Measurements from ENCODE around the gene SUSD5.
"Not testable (repeated sequence)": the region's sequence is repeated elsewhere in the genome, so short reads cannot be mapped to it uniquely, and the experiment has no call there.

SUSD5 gene

DNA sequence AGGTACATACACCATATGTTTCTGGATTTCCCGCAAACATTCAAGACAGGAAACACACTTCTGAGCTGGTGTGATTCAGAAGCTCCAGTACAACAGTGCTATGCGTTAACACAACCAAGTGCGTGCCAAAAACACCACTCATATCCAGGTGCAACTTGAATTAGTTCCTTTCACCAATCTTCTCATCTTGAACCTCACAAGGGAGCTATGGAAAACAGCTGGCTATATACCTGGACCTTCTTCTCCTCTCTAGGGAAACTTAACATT lies 31.3 kb downstream of the SUSD5 start:
- no peak for DNase-seq

DNA sequence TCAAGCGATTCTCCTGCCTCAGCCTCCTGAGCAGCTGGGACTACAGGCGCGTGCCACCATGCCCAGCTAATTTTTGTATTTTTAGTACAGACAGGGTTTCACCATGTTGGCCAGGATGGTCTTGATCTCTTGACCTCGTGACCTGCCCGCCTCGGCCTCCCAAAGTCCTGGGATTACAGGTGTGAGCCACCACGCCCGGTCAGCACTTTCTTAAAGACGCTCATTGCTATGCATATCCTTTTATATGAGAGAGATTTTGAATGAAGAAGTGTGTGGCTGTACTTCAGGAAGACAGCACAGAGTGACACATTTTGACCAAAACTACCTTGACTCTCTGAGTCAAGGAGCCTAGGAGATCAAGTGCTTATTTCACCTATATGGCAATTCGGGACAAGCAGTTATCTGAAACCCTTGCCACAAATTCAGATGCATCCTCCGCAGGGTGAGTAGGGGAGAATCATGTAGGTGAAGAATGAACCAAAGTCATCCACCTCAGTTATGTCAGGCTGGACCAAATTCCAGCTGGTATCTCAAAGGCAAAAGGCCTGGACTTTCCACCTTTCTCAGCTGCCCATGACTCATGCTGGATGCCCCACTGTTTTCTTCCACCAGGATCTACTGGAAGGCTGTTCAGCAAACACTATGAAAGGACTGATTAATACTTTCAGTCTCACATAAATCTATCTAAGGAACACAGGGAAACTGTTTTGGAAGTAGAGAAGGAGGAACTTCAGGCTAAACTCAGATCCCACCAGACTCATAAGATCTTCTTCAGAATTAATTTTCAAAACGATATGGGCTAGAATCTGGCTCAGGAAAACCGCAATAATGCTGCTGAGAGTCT lies 31.9 kb downstream of the SUSD5 start:
- DNase-seq: no peak

DNA sequence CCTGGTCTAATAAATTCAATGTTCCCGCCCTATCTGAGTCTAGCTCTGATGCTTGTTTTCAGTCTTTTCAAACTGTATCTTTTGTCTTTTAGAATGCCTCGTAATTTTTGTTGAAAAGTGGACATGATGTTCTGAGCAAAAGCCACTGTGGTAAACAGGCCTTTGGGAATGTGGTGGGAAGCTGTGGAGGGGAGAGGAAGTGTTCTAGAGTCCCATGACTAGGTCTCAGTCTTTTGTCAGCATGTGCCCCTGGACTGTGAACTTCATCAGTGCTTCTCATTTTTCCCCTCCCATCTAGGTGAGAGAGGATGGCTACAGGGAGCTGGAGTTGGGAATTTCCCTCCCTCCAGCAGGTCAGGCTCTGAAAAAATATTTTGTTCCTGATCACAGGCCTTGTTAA lies 33.7 kb downstream of the SUSD5 start:
- no peak for DNase-seq

DNA sequence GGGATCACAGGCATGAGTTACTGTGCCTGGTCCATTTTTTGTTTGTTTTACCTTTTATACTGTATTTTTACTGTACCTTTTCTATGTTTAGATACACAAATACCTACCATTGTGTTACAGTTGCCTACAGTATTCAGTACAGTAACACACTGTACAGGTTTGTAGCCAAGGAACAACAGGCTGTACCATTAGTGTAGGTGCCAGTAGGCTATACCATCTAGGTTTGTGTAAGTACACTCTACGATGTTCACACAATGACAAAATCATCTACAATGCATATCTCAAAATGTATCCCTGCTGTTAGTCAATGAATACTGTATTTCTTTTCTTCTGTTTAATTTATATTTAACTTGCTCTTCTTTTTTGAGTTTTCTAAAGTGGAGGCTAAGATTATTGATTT lies 37.0 kb downstream of the SUSD5 start:
- DNase-seq: not testable (repeated sequence)

DNA sequence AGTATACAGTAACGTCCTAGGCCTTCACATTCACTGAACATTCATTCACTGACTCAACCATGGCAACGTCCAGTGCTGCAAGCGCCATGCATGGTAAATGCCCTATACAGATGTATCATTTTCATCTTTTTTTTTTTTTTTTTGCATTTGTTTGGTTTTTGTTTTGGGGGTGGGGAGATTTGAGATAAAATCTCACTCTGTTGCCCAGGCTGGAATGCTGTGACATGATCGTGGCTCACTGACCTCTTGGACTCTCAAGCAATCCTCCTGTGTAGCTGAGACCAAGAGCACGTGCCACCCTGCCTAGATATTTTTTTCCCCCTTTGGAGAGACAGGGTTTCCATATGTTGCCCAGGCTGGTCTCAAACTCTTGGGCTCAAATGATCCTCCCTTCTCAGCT lies 37.4 kb downstream of the SUSD5 start:
- DNase-seq: no peak

DNA sequence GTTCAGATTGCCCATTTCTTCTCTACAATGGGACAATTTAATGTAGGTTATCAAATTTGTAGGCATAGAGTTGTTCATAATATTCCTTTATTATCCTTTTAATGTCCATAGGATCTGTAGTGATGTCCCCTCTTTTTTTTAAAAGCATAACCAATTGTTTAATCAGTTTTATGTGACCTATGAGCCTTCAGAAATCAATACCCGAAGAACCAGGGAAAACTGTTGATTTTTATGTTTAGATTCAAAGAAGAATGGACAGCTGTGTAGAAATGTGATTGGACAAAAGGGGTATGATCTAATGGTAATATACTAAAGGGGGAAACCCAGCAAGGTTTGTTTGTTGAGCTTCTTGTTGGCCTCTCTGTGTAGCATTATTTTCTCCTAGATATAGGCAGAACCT lies 39.5 kb downstream of the SUSD5 start:
- DNase-seq: no peak

DNA sequence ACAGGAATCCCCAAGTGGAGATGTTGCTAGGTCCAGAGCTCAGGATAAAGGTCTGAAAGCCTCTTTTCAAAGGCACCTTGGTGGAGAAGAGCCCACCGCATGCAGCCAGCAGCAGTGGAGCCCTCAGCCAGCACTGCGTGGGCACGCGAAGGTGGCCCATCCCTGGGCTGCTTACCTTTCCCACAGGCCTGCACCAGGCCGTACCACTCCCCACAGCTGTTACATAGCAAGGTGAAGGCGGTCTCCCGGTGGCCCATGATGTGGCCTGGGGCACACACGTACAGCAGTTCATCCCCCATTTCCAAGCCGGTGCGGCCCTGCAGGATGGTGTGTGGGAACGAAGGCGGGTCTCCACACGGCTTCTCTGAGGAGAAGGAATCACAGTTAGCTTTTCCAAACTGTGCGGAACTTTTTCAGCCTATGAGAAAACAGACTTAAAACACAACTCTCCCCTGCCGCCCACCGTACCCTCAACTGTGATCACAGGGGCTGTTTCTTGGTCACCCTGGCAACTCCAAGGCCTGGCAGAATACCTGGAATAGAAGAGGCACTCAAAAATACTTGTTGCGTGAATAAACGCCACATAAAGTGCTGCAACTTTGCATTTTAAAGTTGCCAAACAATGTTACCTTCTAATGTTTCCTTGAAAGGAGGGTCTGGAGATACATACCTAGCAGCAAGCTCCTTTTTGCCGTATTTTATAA lies 43.7 kb downstream of the SUSD5 start:
- no peak for DNase-seq

DNA sequence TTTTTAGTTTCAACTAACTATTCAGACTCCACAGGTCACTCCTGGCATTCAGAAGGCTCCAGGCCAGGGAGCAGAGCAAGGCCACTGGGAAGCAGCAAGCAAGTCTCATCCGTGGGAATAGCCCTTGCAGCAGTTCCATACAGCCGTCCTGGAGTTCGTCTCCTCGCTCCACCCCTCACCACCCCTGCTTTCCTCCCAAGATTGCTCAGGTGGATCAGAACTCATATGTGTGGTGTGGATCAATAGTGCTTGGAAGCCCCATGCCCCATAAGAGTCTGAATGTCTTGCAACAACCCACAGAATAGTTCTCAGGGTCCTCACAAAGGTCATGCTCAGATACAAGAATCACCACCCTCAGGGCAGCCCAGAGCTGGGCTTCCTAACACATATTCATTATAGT lies 44.5 kb downstream of the SUSD5 start:
- no peak for DNase-seq

DNA sequence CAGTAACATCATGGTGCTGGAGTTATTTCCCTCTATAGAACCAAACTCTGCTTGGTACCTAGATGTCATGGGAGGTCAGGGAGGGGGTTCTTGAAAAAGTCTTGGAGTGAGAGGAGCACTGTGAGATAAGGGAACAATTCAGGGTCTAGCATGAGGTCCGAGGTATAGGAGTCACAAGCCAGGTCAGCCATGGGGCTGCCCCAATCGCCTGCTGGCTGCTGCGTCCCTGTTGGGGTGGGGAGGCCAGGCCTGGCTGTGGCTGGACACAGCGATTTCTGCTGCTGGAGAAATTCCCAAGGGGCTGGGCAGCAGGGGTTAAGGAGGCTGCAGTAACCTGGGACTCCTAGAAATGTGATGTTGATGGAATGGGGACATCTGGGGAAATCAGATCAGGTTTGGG lies 44.9 kb downstream of the SUSD5 start:
- DNase-seq: no peak

DNA sequence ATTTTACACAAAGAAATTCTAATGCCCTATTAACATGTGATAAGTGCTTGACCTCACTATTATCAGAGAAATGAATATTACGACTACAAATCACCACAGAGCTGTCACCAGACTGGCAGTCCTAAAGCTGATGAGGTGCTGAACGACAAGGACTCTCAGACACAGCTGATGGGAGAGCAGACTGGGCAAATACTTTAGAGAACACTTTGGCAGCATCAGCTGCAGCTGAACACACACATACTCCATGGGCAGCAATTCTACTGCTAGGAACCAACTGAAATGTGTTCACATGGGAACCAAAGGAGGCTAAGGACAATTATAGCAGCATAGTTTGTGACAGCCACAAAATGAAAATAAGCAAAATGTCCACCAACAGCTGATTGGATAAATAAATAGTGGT lies 45.5 kb downstream of the SUSD5 start:
- DNase-seq: no peak

DNA sequence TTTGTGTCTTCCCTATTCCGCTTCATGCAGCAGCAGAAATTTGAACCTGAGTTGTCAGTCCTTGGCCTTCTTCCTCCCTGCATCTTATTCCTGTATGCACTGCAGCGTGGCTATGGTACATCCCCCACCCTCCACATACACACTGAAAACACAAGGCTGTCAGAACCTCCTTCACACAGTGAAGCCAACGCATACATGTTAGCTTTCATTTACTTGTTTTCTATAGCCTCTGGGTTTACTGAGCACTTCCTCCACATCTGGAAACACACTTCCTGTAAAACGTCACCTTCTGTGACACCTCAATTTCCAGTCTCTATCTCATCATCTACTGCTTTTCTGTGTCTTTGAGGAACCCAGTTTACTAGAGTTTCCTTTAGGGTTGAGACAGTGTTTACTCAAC lies 47.0 kb downstream of the SUSD5 start:
- peak; percentile 4 for DNase-seq

DNA sequence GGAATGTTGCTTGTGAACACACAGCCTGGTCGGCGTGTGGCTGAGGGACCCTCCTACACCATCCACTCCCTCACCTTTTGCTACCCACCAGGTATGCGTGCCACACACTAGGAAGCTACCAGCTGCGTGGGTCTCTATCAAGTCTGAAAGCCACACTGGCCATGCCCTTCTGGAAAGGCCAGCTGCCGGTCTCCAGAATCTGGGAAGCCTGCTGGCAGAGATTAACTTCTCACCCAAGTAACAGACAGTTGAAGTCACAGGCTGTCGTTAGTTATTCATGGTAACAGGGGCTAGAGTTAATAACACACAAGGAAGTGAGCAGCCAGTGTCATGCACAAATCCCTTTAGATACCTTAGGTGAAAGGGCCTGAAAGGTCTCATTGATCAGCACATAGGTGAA lies 48.1 kb downstream of the SUSD5 start:
- no peak for DNase-seq

DNA sequence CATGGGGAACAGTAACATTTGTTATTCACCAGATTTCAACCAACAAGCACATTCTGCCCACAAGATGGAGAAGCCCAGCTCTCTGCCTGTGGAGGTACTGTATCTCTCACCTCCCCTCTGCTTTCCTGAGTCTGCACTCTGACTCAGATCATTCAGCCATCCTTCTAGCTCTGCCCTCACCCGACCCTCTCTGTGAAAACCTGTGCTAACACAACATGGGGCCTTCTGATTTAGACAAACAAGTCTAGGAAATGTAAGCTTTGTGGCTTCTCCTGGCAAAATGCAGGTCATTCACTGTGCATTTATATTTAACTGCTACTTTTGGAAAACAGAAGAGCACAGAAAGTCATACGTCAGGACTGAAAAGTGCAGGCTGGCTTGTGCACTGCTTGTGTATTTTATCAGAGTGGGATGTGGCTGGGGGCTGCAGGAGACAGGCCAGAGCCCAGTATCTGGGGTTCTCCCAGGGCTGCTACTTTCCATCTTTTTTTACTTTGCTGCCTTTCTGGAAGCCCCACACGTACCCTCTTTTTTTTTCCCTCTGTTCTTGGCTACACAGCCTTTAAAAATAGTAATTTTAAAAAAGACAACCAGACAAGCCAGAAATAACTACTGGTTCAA lies 50.8 kb downstream of the SUSD5 start:
- no peak for DNase-seq

DNA sequence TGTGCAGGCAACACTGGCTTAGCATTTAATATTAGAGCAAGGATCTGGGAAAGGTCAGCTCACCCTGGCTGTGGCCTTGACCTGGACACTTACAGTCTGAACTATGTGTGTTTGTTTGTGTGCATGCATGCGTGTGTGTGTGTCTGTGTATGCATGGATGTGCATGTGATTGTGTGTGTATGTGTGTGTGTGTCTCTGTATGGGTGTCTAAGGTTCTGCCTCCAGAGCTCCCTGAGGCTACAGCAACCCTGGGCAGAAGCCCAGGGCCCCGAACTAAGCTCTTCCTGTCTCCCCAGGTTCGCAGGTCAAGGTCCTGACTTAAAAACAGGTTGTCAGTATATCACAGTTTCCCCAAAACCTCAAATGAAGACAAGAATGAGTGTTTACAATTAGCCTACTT lies 51.3 kb downstream of the SUSD5 start:
- no peak for DNase-seq

DNA sequence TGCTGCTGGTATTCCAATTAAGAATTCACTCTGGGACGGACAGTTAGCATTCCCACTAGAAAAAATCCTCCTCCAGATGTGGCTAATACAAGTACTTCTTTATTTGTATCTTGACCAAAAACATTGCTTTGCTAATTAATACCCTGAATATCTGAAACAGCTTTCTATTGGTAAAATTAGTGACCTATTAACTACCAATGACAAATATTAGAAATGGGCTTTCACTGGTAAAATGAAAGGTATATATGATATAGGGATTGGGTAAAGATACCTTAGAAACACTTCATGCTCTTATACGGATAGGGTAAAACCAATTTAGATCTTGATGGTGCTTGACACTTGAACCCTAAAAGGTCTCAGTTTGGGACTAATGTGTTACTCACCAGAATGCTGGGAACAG lies 52.5 kb downstream of the SUSD5 start:
- DNase-seq: no peak

DNA sequence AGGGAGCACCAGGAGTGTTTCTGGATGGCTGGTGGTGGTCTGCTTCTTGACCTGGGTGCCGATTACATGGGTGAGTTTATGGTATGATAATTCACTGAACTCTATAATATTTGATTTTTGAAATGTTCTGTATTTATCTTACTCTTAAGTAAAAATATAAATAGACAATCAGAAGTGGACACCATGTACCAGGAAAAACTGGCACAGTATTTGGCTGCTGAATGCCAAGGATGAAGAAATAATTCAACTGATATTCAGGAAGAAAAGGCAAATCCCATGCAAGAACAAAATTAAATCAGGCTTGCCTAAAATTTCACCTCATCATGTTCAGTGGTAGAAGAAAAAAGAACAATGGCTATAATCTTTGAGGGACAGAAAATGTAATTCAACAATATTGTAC lies 53.2 kb downstream of the SUSD5 start:
- no peak for DNase-seq

DNA sequence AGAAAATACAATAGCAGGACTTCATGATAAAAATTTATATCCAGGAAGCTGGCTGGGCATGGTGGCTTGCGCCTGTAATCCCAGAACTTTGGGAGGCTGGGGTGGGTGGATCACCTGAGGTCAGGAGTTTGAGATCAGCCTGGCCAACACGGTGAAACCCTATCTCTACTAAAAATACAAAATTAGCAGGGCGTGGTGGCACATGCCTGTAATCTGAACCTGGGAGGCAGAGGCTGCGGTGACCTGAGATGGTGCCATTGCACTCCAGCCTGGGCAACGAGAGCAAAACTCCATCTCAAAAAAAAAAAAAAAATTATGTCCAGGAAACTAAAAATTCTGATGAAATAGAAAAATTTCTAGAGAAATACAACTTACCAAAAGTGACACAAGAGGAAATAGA lies 56.0 kb downstream of the SUSD5 start:
- not testable (repeated sequence) for DNase-seq

DNA sequence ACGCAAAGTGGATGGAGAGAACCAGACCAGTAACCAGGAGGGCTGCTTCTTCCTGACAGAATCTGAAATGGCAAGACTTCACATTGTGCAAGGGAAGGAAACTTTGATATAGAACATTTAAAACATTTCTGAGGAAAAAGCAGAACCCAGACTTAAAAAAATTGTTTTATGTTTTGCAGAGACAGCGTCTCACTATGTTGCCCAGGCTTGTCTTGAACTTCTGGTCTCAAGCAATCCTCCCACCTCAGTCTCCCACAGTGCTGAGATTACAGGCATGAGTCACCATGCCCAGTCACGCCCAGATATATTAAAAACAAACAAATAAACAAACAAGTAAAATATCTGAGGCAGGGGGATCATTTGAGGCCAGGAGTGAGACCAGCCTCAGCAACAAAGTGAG lies 58.6 kb downstream of the SUSD5 start:
- DNase-seq: no peak

DNA sequence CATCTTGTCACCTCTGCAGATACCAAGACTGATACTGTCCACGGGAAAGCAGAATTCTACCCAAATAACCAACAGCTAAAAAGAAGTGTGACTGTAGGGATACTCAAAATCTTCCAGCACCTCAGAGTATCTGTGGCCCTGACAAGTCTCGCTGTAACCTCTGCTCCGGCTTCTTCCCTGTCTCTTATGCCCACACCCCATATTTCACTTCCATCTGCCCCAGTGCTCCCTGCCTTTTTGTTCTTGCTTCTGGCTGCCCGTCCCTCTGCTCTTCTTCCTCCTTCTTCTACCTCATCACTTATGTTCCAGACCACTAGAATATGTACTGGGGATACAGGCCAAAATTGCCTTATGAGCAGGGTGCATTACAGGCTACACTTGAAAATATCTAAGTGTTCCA lies 59.4 kb downstream of the SUSD5 start:
- no peak for DNase-seq

DNA sequence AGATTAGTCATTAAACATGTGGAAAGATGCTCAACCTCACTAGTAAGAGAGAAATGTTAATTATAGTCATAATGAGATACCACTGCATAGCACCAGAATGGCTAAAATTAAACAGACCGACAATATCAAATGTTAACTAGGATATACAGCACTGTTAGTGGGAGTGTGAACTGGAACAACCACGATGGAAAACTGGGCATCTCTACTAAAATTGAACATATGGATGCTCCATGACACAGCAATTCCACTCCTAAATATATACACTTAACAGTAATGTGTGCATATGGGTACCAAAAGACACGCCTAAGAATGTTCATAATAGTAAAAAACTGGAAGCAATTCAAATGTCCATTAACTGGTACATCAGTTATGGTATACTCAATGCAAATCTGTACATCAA lies 63.3 kb downstream of the SUSD5 start:
- DNase-seq: no peak

DNA sequence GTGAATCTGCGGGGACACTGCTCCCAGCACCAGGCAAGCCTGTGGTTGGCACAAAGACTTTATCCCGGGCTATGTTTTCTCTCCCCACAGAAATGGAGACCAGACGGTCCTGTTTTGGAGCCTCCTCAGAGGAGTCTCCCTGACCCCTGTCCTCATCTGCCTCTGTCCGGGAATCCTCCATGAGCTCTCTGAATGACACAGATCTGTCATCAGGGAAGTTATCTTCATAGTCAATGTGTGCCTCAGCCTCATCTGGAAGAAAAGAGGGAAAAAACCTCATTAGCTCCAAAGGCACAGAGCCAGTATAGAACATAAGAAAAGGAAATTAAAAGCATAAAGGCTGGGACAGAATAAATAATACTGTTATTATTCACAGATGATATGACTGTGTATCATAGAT lies 64.8 kb downstream of the SUSD5 start:
- DNase-seq: no peak

DNA sequence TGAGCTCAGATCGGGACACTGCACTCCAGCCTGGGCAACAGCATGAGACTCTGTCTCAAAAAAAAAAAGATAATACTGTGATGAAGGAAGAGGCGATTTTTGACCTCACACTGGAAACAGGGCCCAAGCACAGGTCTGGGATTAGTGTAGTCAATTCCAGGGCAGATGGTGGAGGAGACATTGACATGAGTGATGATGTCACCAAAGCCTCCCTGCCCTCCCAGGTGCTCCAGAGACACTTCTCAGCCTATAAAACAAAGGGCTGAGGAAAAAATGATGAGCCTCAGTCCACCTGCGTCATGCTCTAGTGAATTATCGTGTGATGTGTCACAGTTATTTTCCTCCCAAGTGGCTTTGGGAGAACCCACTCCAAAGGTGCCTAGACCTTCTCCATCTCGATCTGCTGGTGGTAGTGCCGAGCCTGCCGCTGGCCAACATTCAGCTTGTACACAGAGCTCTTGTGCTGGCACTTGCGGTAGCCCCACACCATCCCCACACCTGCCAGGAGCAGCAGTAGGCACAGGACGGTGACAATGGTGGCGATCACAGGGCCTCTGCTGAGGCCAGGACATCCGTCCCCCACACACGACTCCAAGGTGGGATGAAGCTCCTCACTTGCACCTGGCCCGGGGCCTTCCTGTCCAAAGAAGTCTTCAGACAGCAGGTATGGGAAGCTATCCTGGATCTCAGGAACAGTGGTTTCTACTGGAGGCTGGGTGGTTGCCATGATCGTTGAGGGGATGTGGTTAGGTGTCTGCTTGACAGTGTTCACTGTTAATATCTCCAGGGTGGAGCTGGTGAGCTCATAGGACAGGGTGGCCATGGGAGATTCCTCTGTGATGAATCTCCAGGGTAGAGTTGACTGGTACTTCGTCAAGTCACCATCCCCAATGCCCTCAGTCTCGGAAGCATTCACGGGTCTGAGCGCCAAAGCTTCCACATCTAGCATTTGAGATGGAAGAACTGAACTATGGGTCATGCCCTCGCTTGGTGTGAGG lies 65.9 kb downstream of the SUSD5 start:
- no peak for DNase-seq

DNA sequence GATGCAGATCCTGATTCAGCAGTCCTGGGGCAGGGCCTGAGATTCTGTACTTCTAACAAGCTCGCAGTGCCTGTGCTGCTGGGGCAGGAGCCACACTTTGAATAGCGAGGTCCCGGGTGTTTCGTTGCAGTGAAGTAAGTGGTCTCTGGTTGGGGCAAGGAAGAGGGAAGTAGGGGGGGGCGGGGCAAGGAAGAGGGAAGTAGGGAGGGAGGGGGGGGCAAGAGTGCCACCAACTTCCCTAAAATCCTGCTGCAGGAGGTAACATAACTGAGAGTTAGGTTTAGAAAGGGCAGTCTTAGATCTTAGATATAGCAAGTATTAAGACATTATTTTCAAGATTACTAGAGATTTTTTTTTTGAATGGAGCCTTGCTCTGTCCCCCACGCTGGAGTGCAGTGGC lies 69.3 kb downstream of the SUSD5 start:
- no peak for DNase-seq

Measured in CD4-positive, alpha-beta T cell treated with Interleukin-12 subunit alpha and Interleukin-12 subunit beta, for 1 hour (primary cell).